Muscle layer of colon (tissue), 2 donors: Measurements from ENCODE around the gene PPP1R13B.
"Not testable (repeated sequence)": the region's sequence is repeated elsewhere in the genome, so short reads cannot be mapped to it uniquely, and the experiment has no call there.

Source experiments
- H3K27ac ChIP-seq: one replicate; pipeline ENCODE4 v1.7.0; 2013; ENCODE audit warnings: low read depth, mild to moderate bottlenecking, low read length, moderate library complexity
- H3K27me3 ChIP-seq, 2 donors: one replicate each; pipeline ENCODE4 v1.7.0; 2013; ENCODE audit warnings: low read length in 2 of 2, mild to moderate bottlenecking in 2 of 2; ENCODE audit not compliant: insufficient read depth in 2 of 2, control insufficient read depth in 1 of 2
- H3K36me3 ChIP-seq: one replicate; pipeline ENCODE4 v1.7.0; 2013; ENCODE audit warnings: mild to moderate bottlenecking, low read length; ENCODE audit not compliant: insufficient read depth
- H3K4me1 ChIP-seq: one replicate; pipeline ENCODE4 v1.7.0; 2013; ENCODE audit warnings: mild to moderate bottlenecking, low read length; ENCODE audit not compliant: insufficient read depth
- H3K4me3 ChIP-seq, 2 donors: one replicate each; pipeline ENCODE4 v1.7.0; 2013; ENCODE audit warnings: low read length in 2 of 2, low read depth in 1 of 2, mild to moderate bottlenecking in 1 of 2, moderate library complexity in 1 of 2
- H3K9ac ChIP-seq: one replicate; pipeline ENCODE4 v1.7.0; 2013; ENCODE audit warnings: low read length
- H3K9me3 ChIP-seq: one replicate; pipeline ENCODE4 v1.7.0; 2013; ENCODE audit warnings: mild to moderate bottlenecking, low read length
- donor health status: abdominal sarcoma.
- donor health status: Adenocarcinoma of cecum.

The PPP1R13B gene

DNA sequence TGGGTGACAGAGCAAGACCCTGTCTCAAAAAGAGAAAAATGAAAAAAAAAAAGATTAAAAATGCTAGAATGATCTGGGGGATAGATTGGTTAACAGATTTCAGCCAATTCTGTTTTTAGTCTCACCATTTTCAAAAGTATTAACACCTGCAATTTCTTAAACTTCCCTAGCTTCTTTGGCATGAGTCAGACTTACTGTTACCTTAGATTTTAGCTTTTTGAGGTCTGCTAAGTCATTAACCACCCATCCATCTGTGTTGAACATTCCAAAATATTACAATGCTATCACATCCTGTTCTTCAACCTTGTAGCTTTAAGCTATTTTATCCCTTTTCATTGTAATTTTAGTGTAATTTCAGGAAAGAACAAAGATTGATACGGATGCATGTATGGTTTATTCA is 59.3 kb downstream of the PPP1R13B start:
- Histone ChIP-seq H3K36me3 (no peaks in the 10 kb centered on the region), H3K9me3 (no peaks in the 10 kb centered on the region), H3K9ac (no peak overlapping the region), H3K27ac (no peak overlapping the region), H3K4me3 (no peak overlapping the region), H3K27me3 (no peaks in the 10 kb centered on the region), H3K4me1 (no peaks in the 10 kb centered on the region)

- Histone ChIP-seq H3K27me3 (no peaks in the 10 kb centered on the region), H3K4me1 (no peaks in the 10 kb centered on the region), H3K4me3 (no peak overlapping the region), H3K9me3 (no peaks in the 10 kb centered on the region), H3K36me3 (no peaks in the 10 kb centered on the region), H3K27ac (no peak overlapping the region), H3K9ac (no peak overlapping the region)
Observed at GRCh38 chr14:103782376-103782775, 65.0 kb downstream of the PPP1R13B start.

- H3K4me1 ChIP-seq = peaks cover 12% of the 10 kb centered on the region
- not testable (repeated sequence) for H3K36me3 ChIP-seq, H3K9ac ChIP-seq, H3K27me3 ChIP-seq, H3K27ac ChIP-seq, H3K9me3 ChIP-seq, H3K4me3 ChIP-seq
Observed at GRCh38 chr14:103776319-103776718, 71.1 kb downstream of the PPP1R13B start.

GRCh38 chr14:103775506-103775905 is 71.9 kb downstream of the PPP1R13B start:
- Histone ChIP-seq H3K27me3 (no peaks in the 10 kb centered on the region), H3K4me1 (peaks cover 12% of the 10 kb centered on the region), H3K27ac (no peak overlapping the region), H3K9ac (no peak overlapping the region), H3K4me3 (no peak overlapping the region), H3K36me3 (peaks cover 5% of the 10 kb centered on the region), H3K9me3 (no peaks in the 10 kb centered on the region)

DNA sequence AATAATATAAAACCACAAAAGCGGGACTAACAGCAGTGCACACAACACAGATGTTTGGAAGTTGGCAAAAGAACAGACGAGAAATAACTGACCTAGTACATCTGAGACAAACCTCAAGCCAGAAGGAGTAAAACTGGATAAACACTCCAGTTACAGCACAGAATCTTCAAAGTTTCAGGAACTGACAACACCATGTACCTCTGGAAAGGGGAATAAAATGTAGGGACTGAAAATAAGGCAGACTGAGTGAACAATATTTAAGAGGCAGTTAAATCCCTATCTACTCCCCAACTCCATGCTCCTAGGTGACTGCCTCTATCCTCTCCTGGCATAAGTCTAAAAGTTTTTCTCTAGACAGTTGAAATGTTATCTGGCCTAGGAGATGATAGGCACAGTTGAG is 73.9 kb downstream of the PPP1R13B start:
- no peaks in the 10 kb centered on the region for H3K9me3 ChIP-seq
- H3K27me3 ChIP-seq = no peaks in the 10 kb centered on the region
- peaks cover 12% of the 10 kb centered on the region for H3K4me1 ChIP-seq
- peaks cover 5% of the 10 kb centered on the region for H3K36me3 ChIP-seq
- no peak overlapping the region for H3K4me3 ChIP-seq
- H3K27ac ChIP-seq = no peak overlapping the region
- H3K9ac ChIP-seq = no peak overlapping the region

DNA sequence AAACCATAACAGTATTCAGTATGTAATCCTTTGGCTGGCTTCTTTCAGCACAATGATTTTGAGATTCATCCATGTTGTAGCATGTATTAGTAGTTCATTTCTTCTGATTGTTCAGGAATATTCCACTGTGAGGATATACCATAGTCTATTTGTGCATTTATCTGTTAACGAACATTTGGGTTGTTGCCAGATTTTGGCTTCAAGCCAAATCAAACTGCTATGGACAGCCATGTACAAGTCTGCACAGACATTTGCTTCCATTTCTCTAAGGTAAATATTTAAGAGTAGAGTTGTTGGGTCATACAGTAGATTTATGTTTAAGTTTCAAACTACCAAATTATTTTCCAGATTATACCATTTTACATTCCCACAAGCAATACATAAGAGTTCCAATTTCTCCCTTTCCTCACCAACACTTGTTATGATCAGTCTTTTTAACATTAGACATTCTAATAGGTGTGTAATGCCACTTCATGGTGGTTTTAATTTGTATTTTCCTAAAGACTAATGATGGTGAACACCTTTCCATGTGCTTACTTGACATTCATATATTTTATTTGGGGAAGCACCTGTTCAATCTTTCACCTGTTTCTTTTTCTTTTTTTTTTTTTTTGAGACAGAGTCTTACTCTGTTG is 75.2 kb downstream of the PPP1R13B start:
- Histone ChIP-seq H3K27me3 (no peaks in the 10 kb centered on the region), H3K4me1 (peaks cover 12% of the 10 kb centered on the region), H3K9ac (no peak overlapping the region), H3K4me3 (no peak overlapping the region), H3K36me3 (peaks cover 5% of the 10 kb centered on the region), H3K27ac (no peak overlapping the region), H3K9me3 (no peaks in the 10 kb centered on the region)

GRCh38 chr14:103770902-103771301 is 76.5 kb downstream of the PPP1R13B start:
- no peak overlapping the region for H3K27ac ChIP-seq
- H3K27me3 ChIP-seq = no peaks in the 10 kb centered on the region
- H3K4me1 ChIP-seq = peaks cover 12% of the 10 kb centered on the region
- no peak overlapping the region for H3K4me3 ChIP-seq
- no peaks in the 10 kb centered on the region for H3K9me3 ChIP-seq
- H3K9ac ChIP-seq = no peak overlapping the region
- peaks cover 5% of the 10 kb centered on the region for H3K36me3 ChIP-seq

GRCh38 chr14:103770500-103770899 is 76.9 kb downstream of the PPP1R13B start:
- H3K4me3 ChIP-seq = no peak overlapping the region
- no peak overlapping the region for H3K9ac ChIP-seq
- no peaks in the 10 kb centered on the region for H3K9me3 ChIP-seq
- H3K27me3 ChIP-seq = no peaks in the 10 kb centered on the region
- no peak overlapping the region for H3K27ac ChIP-seq
- peaks cover 12% of the 10 kb centered on the region for H3K4me1 ChIP-seq
- H3K36me3 ChIP-seq = peaks cover 5% of the 10 kb centered on the region

DNA sequence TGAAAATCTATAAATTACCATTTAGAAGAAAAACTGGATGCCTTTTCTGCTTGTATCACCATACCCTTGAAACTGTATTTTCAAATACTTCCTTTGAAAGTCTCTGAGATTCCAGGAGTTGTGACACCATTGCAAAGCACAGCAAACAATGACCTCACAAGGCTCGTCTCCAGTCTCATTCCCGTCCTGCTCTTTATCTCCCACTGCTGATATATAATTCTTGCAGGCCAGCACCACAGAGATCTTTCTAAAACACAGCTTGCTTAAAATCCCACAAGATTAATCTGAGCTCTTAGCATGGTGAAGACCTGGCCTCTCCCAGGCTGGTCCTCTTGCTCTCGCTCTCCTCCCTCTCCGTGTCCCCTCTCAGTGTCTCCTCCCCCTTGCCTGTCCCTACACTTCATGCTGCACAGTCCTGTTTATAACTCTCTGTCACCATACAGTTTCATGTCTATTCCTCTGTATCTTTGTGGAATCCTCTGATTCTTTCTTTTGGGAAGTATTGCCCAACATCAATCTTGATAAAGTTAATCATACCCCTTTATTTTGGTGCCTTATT is 80.0 kb downstream of the PPP1R13B start:
- Histone ChIP-seq H3K36me3 (peaks cover 5% of the 10 kb centered on the region), H3K27ac (no peak overlapping the region), H3K4me1 (no peaks in the 10 kb centered on the region), H3K9ac (no peak overlapping the region), H3K9me3 (no peaks in the 10 kb centered on the region), H3K4me3 (no peak overlapping the region), H3K27me3 (no peaks in the 10 kb centered on the region)

GRCh38 chr14:103765526-103765925 is 81.8 kb downstream of the PPP1R13B start:
- H3K27me3 ChIP-seq = no peaks in the 10 kb centered on the region
- no peak overlapping the region for H3K9ac ChIP-seq
- no peaks in the 10 kb centered on the region for H3K9me3 ChIP-seq
- no peaks in the 10 kb centered on the region for H3K36me3 ChIP-seq
- H3K4me3 ChIP-seq = no peak overlapping the region
- no peaks in the 10 kb centered on the region for H3K4me1 ChIP-seq
- H3K27ac ChIP-seq = no peak overlapping the region

DNA sequence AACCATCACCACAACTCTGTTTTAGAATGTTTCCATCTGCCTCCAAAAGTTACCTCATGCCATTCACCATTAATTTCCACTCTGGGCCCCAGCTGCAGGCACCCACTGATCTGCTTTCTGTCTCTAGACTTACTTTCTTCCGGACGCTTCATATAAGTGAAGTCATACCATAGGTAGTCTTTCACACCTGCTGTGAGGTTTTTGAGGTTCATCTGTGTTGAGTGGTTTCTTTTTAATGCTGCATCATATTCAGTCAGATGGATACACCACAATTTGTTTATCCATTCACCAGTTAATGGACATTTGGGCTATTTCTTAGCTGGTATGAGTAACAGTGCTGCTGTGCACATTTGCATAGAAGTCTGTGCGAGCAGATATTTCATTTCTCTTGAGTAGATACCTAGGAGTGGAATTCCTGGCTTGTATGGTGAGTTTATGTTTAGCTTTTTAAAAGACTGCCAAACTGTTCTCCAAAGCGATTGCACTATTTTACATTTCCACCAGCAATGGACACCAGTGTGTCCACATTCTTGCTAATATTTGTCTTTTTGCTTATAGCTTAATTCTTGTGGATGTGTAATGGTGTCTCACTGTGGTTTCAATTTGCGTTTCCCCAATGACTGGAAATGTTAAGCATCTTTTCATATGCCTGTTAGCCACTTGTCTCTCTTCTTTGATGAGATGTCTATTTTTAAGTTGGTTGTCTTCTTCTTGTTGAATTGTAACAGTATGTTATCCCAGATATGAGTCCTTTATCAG is 83.5 kb downstream of the PPP1R13B start:
- no peaks in the 10 kb centered on the region for H3K9me3 ChIP-seq
- H3K9ac ChIP-seq = no peak overlapping the region
- no peaks in the 10 kb centered on the region for H3K27me3 ChIP-seq
- no peaks in the 10 kb centered on the region for H3K4me1 ChIP-seq
- H3K36me3 ChIP-seq = no peaks in the 10 kb centered on the region
- no peak overlapping the region for H3K4me3 ChIP-seq
- H3K27ac ChIP-seq = no peak overlapping the region
